GM21390 (cell line): ENCODE results near the gene PNLIPRP1.

Experiments
- ATAC-seq: cut with Tn5 transposase; IDR thresholded peaks from one replicate; pipeline ENCODE4 v1.9.1; 2021; ENCODE audit not compliant: unreplicated experiment

The PNLIPRP1 gene

GRCh38 chr10:116598329-116598728, 7.6 kb downstream of the PNLIPRP1 start:
- no peak for ATAC-seq

DNA sequence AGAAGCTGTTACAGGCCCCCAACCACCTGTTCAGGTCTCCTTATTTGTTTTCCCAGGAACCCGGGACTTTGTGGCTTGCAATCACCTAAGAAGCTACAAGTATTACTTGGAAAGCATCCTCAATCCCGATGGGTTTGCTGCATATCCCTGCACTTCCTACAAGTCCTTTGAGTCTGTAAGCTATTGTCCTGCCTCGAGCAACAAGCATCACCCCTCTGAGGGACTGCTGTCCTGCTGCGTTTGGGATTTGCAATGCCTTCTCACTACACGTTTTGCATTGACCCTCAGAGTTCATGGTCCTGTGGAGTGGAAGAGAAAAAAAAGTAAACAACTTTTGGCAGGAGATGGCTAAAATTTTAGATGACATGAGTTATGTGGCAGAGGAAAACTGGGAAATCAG, 9.2 kb downstream of the PNLIPRP1 start:
- ATAC-seq: no peak

- ATAC-seq: no peak
These were observed 12.1 kb downstream of the PNLIPRP1 start for GRCh38 chr10:116602648-116603400.

DNA sequence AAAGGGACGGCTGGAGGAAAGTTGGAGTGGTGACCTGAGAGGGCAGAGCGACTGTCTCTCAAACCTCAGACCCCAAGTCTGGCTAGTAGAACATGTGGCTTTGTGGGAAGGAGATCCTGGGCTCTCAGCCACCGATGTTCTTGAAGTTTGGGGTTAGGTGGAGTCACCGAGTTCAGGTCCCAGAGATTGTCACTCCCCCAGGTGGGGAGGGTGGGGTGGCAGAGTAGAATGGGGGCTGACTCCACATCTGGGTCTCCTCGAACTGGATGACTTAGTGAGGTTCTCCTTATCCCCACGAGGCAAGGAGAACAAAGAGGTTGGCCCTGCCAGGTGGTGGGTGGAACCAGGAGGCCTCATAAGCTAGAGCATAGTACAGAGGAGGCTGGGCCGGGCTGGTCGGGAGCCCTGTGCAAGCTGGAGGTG, 15.3 kb downstream of the PNLIPRP1 start:
- ATAC-seq: no peak

DNA sequence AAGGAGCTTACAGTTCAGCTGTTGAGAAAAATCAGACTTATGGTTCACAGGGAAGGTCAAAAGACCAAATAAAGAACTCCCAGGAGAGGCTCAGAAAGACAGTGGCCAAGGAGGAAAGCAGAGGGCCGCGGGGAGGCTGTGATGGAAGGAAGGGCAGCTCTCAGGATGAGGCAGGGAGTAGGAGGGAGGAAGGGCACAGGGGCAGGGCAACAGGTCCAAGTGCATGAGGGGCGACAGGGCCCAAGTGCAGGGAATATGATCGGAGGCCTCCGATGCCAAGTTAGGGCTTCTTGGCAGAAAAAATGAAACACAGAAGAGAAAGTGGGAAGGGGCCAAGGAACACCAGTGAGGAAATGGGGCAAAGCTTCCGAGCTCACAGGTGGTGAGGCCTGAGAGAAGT, 16.6 kb downstream of the PNLIPRP1 start:
- no peak for ATAC-seq

DNA sequence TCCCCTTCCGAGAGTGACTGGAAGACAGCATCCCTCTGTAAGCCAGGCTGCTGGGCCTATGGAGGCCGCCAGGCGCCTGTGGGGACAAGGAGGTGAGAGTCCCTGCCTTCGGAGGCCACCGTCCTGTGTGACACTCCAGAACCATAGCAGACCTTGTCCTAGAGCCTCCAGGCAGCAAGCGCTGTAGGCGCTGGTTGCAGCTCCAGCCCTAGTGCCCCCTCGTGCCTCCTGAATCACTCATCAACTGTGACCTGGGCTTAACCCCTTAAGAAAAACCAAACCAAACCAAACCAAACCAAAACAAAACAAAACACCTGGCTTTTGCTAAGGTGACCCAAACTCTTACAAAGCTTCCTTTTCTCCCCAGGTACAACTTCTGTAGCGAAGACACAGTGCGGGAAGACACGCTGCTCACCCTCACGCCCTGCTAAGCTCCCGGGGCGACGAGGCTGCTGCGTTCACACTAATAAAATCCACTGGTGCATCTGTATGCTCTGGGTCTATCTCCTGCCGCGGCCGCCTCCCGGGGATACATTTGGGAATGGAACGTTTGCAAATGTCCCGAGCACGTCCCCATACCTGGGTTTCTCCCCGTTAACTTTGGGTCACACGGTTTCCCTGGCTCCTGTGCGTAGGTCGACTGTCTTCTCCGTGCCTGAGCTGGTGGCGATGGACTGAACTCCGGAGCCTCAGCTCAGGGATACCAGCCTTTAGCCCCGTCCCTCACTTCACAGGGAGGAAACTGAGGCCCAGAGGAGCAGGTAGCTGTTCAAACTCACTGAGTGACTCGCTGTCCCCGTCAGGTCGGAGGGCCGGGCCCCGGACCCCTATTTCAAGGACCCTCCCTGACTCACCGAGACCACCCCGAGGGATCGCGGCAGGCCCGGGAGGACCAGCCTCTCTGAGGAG, 18.2 kb downstream of the PNLIPRP1 start:
- ATAC-seq: no peak

DNA sequence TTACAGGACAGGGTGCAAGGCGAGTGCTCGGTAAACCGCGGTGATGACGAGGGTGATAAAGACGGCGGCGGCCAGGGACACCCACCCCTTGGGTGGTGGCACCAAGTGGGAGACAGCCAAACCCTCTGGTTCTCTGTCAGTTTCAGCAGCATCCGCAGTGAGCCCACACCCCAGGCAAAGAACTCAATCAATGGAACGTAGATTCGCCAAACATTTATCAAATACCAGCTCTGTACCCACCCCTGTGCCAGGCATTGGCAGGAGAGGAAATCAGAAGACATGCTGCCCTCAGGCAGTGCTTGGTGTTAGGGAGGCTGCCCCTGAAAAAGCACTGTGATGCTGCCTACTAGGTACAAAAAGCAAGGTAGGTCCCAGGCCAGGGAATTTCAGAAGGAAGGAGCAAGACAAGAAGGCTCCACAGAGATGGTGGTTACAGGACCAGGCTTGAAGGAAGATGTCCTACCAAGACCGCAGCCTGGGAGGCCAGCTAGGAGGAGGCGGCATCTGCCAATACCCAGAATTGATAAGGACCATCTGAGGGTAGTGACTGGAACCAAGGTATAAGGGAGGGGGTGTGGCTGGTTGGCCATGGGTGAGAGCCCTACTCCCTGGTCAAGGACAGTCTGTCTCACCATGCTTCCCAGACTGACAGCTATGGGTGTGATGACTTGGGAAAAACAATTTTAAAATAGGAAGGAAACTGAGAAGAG, 19.8 kb downstream of the PNLIPRP1 start:
- no peak for ATAC-seq

GRCh38 chr10:116611153-116611545, 20.4 kb downstream of the PNLIPRP1 start:
- ATAC-seq: no peak

GRCh38 chr10:116612107-116612769, 21.5 kb downstream of the PNLIPRP1 start:
- ATAC-seq: no peak

GRCh38 chr10:116613471-116613870, 22.7 kb downstream of the PNLIPRP1 start:
- no peak for ATAC-seq

GRCh38 chr10:116614796-116615195, 24.0 kb downstream of the PNLIPRP1 start:
- ATAC-seq: no peak

GRCh38 chr10:116615199-116615776, 24.5 kb downstream of the PNLIPRP1 start:
- no peak for ATAC-seq

DNA sequence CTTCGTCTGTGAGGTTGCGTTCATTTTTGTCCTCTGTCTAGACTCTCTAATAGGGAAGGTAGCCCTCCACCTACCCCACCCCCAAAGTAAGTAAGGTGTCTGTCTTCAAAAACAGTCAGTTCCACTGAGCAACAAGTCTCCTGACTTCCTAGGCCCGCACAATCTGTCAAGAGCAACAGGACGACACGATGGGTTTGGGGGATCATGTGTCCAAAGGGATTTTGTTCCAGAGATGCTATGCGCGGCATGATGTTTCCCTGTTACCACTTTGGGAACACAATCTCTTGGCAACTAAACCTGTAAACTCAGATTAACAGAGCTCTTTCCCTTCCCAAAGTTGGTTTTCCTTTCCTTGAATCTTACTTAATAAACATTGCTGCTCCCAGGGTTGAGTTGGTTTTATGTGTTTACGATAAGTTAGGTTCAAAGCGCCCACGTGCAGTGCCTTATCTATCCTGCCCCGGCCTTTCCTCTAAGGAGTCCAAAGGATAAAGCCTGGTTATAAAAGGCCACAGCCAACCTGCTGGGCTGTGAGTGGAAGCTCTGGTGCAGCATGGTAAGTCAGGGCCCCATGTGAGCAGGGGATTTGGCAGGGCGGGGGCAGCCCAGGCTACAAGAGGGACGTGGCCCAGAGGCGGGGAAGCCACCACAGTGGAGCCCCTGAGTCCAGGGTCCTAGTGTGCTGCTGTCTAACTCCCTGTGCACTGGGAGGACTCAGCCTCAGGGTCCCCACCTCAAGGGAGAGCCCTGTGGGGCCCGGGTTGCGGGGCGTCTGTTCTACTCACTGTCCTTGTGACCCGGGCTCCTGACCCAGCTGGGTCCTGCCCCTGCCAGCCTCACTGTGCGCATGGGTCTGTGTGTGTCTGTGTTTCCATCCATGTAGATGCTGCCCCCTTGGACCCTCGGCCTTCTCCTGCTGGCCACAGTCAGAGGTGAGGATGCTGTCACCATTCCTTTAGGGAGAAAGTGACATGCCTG, 30.0 kb downstream of the PNLIPRP1 start, which contains the start of gene PNLIPRP2:
PNLIPRP2 (plus strand) TSS at position 531 of the 978 bp plus-strand sequence.
- ATAC-seq: no peak

GRCh38 chr10:116621476-116621875, 30.7 kb downstream of the PNLIPRP1 start:
- no peak for ATAC-seq

DNA sequence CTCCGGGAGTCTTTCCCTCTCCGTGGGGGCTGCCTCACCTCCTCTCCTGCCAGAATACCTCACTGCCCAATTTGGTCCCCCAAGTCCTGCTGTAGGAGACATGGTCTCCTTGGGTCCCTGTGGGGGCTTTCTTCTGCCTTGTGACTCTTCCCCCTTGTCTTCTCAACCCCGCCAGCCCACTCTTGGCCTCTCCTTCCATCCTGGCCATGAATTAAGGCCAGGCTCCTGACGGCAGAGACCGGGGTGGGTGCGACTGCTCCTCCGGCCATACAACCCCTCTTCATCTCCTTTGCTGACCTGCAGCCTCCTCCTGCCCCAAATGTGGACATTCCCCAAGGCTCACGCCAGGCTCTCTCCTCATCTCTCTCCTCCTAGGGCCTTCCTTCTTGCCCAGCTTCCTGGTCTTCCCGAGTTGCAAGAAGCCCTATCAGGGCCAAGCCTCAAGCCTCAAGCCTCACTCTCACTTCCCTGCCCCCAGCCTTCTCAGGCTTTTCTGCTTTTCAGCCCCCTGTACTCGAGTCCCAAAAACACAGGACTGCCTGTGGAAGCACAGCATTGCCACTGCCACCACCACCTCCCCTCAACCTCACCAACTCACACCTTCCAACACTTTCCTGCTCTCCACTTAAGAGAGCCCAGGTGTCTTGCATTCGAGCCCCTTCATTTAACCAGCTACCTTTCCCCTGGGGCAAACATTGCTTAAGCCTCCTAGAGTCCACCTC, 31.3 kb downstream of the PNLIPRP1 start:
- no peak for ATAC-seq

GRCh38 chr10:116625845-116626244, 35.1 kb downstream of the PNLIPRP1 start:
- ATAC-seq: no peak

- no peak for ATAC-seq
These were observed 36.1 kb downstream of the PNLIPRP1 start for GRCh38 chr10:116626815-116627214.

- no peak for ATAC-seq
These were observed 36.7 kb downstream of the PNLIPRP1 start for GRCh38 chr10:116627386-116627933.
